Mammary epithelial cell (primary cell): ENCODE data around the gene RHCE.

ENCODE experiments used
- EZH2 ChIP-seq: IDR thresholded peaks from 2 replicates; pipeline ENCODE4 v1.6.1; 2012; ENCODE audit warnings: low read length, inconsistent platforms, borderline replicate concordance
- TF ChIP-seq, protein P1 (sequence below), 2 donors: IDR thresholded peaks in 1 of 2; conservative IDR thresholded peaks in 1 of 2; 2 replicates each; pipeline ENCODE4 v1.5.1; 2011 to 2012; ENCODE audit warnings: inconsistent platforms in 2 of 2, low read length in 2 of 2, mild to moderate bottlenecking in 2 of 2, control low read depth in 1 of 2, low read depth in 1 of 2; ENCODE audit not compliant: insufficient read depth in 1 of 2; ENCODE audit errors: extremely low read depth in 1 of 2

DNA sequence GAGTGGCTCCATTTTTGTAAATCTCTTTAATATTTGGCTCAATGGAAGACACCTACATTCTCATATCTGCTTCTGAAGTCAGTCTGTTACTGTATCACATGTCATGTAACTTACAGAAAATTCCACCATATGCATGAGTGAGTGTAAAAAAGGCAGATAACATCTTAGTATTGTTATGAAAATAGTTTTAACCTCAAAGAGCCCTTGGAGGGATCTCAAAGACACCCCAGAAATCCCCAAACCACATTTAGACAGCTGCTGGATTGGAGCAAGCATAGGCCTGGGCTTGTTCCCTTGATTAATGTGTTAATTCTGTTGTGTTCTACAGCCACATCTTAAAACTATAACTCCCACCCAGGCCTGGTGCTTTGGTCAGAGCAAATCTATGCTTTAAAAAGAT, 26.9 kb upstream of the RHCE start:
- TF ChIP-seq, protein P1, sequence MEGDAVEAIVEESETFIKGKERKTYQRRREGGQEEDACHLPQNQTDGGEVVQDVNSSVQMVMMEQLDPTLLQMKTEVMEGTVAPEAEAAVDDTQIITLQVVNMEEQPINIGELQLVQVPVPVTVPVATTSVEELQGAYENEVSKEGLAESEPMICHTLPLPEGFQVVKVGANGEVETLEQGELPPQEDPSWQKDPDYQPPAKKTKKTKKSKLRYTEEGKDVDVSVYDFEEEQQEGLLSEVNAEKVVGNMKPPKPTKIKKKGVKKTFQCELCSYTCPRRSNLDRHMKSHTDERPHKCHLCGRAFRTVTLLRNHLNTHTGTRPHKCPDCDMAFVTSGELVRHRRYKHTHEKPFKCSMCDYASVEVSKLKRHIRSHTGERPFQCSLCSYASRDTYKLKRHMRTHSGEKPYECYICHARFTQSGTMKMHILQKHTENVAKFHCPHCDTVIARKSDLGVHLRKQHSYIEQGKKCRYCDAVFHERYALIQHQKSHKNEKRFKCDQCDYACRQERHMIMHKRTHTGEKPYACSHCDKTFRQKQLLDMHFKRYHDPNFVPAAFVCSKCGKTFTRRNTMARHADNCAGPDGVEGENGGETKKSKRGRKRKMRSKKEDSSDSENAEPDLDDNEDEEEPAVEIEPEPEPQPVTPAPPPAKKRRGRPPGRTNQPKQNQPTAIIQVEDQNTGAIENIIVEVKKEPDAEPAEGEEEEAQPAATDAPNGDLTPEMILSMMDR (conservative IDR thresholded peaks at IDR 0.05 in 1 of 2, IDR thresholded peaks at IDR 0.05 in 1 of 2; ENCODE audit: extremely low read depth in 1 of 2, insufficient read depth in 1 of 2, low read depth in 1 of 2, low read length in 2 of 2), result no peak
- TF ChIP-seq EZH2, result no peak
